Skeletal muscle tissue (tissue), 4 donors: Measurements from ENCODE around the gene RHOD. TPM values are rescaled to one million over a fixed set of nuclear protein-coding genes. Genes with fewer than 3 reads are reported as not detected.
A peak's percentile ranks its signal among the peaks of the same experiment; 100 is the strongest.

Experiments
- H3K27ac ChIP-seq: one replicate; pipeline ENCODE4 v1.7.0; 2013; ENCODE audit warnings: mild to moderate bottlenecking, low read depth, low read length, inconsistent platforms
- H3K27me3 ChIP-seq, 3 donors: one replicate each; pipeline ENCODE4 v1.7.0; 2013; ENCODE audit warnings: low read length in 3 of 3; ENCODE audit not compliant: control insufficient read depth in 3 of 3, insufficient read depth in 3 of 3
- H3K36me3 ChIP-seq, 3 donors: one replicate each; pipeline ENCODE4 v1.7.0; 2013; ENCODE audit warnings: low read length in 3 of 3; ENCODE audit not compliant: control insufficient read depth in 3 of 3, insufficient read depth in 3 of 3
- H3K4me1 ChIP-seq, 3 donors: one replicate each; pipeline ENCODE4 v1.7.0; 2013; ENCODE audit warnings: low read length in 3 of 3, mild to moderate bottlenecking in 3 of 3; ENCODE audit not compliant: control insufficient read depth in 3 of 3, insufficient read depth in 3 of 3
- H3K4me3 ChIP-seq, 3 donors: one replicate each; pipeline ENCODE4 v1.7.0; 2013; ENCODE audit warnings: low read length in 3 of 3
- H3K9ac ChIP-seq, 3 donors: one replicate each; pipeline ENCODE4 v1.7.0; 2013; ENCODE audit warnings: low read length in 3 of 3, mild to moderate bottlenecking in 3 of 3, moderate library complexity in 2 of 3, low read depth in 1 of 3
- H3K9me3 ChIP-seq, 3 donors: one replicate each; pipeline ENCODE4 v1.7.0; 2013; ENCODE audit warnings: low read length in 3 of 3; ENCODE audit not compliant: control insufficient read depth in 3 of 3
- total RNA-seq: library from RNA; depleted of rRNA; stranded (reverse); fragments of >200 nt; gene quantifications from one replicate; pipeline ENCODE4 v1.2.3, GENCODE V29; 2014
- donor health status: Osteomylitis.

RHOD gene
- total RNA-seq, 1 donor from 2014 or later, result 7.8 TPM

DNA sequence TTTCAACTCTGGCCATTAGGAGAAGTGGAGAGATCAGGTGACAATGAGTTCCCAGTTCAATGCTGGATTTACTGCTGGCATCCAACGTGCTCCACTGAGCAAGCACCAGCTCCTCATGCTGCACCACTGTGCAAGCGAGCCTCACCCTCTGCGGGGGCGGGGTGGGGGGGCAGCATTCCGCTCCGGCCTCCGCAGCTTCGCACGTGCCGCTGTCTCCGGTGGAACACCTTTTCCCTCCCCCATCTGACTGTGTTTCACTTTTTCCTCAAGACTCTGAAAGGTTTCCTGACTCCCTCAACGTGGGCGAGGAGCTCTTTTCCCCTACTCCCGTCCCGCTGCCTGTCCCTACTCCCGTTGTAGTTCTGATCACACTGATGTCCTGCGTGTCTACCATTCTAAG lies 835 bp upstream of the RHOD start:
- Histone ChIP-seq H3K4me1 (peaks cover 18 to 34% (median 34%) of the 10 kb centered on the region in 3 donors), H3K27ac (no peak overlapping the region), H3K4me3 (peak overlapping the region; percentile 40 to 60 (median 57)), H3K27me3 (peaks cover 0 to 7% (median 0%) of the 10 kb centered on the region in 3 donors), H3K36me3 (no peaks in the 10 kb centered on the region), H3K9me3 (no peaks in the 10 kb centered on the region), H3K9ac (peak overlapping the region; percentile 38 to 51 (median 45))

DNA sequence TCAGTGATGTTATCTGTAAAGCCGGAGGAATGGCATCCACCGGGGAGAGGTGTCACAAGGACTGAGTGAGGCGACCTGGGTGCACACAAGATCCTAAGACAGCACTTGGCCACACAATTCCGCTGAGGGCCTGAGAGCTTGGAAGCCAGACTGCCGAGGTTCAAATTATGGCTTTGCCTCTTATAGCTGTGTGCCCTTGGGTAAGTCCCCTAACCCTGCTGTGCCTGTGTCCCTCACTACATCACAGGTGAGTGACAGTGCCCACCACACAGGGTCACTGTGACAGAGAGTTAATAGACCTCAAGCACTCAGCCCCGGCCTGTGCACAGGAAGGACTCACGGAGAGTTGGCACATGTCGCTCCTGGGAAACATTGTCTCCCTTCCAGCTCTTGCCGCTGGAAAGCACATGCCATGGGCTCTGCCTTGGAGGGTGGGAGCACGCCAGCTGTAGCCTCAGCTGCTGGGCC lies 592 bp downstream of the RHOD start:
- peaks cover 18 to 34% (median 34%) of the 10 kb centered on the region in 3 donors for H3K4me1 ChIP-seq
- no peaks in the 10 kb centered on the region for H3K9me3 ChIP-seq
- H3K9ac ChIP-seq, result peak overlapping the region; percentile 48 to 72 (median 66)

DNA sequence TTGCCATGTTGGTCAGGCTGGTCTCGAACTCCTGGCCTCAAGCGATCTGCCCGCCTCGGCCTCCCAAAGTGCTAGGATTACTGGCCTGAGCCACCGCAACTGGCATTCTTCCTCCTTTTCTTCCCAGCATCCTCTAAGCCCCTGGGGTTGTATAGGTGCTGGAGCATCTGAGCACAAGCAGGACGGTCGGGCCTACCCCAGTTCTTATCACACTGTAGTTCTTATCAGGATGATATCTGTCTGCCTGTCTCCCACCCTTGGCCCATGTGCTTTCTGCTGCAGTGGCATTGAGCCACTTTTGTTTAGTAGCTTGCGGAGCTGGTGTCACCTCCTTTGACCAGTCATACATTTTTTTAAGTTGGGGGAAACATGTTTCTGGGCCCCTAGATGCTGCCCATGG lies 1.9 kb downstream of the RHOD start:
- Histone ChIP-seq H3K9me3 (no peaks in the 10 kb centered on the region), H3K27ac (no peak overlapping the region), H3K4me1 (peaks cover 18 to 34% (median 34%) of the 10 kb centered on the region in 3 donors), H3K27me3 (no peaks in the 10 kb centered on the region), H3K36me3 (no peaks in the 10 kb centered on the region), H3K4me3 (no peak overlapping the region), H3K9ac (no peak overlapping the region)

More for the DNA sequence above, 592 bp downstream of the RHOD start:
- Histone ChIP-seq H3K4me3 (peak overlapping the region; percentile 59 to 66 (median 64)), H3K27me3 (no peaks in the 10 kb centered on the region), H3K27ac (peak overlapping the region; percentile 33), H3K36me3 (no peaks in the 10 kb centered on the region)

DNA sequence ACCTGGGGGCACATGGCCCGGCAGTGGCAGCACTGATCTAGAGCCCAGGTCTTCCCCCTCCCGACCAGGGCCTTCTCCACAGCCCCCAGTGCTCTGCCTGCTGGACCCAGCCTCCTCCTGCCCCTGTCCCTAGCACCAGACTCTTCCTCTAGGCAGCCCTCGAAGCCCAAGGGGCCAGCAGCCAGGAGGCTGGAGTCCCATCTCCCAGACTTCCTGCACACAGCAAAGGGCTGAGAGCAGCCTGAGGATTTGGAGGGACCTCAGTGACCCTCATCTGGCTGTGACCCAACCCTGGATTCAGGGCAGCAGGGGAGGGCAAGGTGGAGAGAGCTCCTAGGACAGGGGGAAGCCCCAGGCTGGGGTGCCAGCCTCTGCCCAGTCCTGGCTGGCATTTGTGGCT lies 3.0 kb downstream of the RHOD start:
- no peaks in the 10 kb centered on the region for H3K36me3 ChIP-seq
- no peaks in the 10 kb centered on the region for H3K9me3 ChIP-seq
- peaks cover 21 to 30% (median 25%) of the 10 kb centered on the region in 3 donors for H3K4me1 ChIP-seq
- H3K27me3 ChIP-seq, result no peaks in the 10 kb centered on the region
- no peak overlapping the region for H3K4me3 ChIP-seq
- no peak overlapping the region for H3K27ac ChIP-seq
- H3K9ac ChIP-seq, result no peak overlapping the region

DNA sequence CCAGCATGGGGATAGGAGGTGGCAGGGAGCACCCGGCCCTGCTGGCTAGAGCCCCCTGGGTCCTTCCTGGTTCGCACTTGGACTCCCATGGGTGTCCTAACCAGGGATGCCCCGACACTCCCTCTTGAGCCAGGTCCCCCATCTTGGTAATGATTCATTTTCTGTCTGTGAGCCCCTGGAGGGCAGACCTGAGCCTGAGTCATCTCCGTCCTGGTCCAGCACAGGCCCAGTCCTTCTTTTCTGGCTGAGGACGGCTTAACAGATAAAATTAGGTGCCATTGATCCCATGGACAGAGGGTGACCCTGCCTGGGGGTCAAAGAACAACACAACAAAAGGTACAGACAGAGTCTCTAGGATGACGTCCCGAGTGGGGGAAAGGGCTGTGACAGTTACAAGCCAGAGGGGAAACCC lies 3.5 kb downstream of the RHOD start:
- H3K27me3 ChIP-seq, result no peaks in the 10 kb centered on the region
- H3K4me3 ChIP-seq, result no peak overlapping the region
- no peaks in the 10 kb centered on the region for H3K9me3 ChIP-seq
- H3K36me3 ChIP-seq, result no peaks in the 10 kb centered on the region
- no peak overlapping the region for H3K9ac ChIP-seq
- peaks cover 24 to 28% (median 24%) of the 10 kb centered on the region in 3 donors for H3K4me1 ChIP-seq
- H3K27ac ChIP-seq, result no peak overlapping the region

DNA sequence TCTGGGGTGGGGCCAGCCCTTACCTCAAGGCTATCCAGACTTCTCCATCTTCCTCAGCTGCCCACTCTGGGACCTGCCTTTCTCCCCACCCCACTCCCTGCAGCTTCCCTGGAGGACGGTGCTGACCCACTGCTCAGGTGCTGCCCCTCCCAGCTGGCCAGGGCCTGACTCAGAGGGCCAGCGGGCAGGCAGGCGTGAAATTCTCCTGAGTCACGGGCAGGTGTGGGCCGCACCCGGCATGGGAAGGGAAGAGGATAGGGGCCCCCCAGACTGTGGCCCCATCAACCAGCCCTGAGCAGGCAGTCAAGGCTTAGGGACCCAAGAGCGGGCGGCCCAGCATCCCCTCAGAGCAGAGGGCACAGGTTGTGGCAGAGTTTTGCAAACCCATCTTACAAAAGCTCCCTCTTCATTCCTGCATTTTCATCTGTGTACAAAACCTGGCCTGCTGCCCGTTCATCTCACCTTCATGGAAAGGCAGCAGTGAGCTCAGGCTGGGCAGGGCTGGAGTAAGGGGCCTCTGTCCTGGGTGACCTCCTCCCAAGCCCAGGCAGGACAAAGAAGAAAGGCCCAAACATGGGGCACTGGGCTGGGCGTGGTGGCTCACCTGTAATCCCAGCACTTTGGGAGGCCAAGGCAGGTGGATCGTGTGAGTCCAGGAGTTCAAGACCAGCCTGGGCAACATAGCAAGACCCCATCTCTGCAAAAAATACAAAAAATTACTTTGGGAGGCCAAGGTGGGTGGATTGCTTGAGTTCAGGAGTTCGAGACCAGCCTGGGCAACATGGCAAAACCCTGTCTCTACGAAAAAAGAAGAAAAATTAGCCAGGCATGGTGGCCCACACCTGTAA lies 6.1 kb downstream of the RHOD start:
- Histone ChIP-seq H3K4me3 (no peak overlapping the region), H3K9me3 (no peaks in the 10 kb centered on the region), H3K27me3 (no peaks in the 10 kb centered on the region), H3K4me1 (peaks cover 0 to 6% (median 4%) of the 10 kb centered on the region in 3 donors), H3K9ac (no peak overlapping the region), H3K36me3 (no peaks in the 10 kb centered on the region), H3K27ac (no peak overlapping the region)

DNA sequence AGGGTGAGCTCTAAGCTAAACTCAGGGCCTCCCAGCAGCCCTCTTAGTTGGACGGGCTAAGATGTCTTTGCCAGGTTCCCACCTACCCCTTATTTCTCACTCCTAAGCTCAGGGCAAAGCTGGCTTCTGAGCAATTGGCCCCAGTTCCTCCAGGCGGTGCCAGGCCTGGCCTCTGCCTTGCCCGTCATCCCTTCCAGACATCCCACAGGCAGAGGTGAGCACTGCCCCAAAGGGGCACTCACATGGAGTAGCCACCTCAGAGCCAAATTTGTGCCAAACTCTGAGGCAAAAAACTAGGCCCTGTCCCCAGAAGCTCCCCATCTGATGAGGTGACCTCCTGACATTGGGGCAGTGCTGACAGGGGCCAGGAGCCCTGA lies 9.7 kb downstream of the RHOD start:
- Histone ChIP-seq H3K27me3 (no peaks in the 10 kb centered on the region), H3K27ac (no peak overlapping the region), H3K4me1 (peaks cover 1 to 6% (median 4%) of the 10 kb centered on the region in 3 donors), H3K4me3 (no peak overlapping the region), H3K9ac (no peak overlapping the region), H3K36me3 (no peaks in the 10 kb centered on the region), H3K9me3 (no peaks in the 10 kb centered on the region)

DNA sequence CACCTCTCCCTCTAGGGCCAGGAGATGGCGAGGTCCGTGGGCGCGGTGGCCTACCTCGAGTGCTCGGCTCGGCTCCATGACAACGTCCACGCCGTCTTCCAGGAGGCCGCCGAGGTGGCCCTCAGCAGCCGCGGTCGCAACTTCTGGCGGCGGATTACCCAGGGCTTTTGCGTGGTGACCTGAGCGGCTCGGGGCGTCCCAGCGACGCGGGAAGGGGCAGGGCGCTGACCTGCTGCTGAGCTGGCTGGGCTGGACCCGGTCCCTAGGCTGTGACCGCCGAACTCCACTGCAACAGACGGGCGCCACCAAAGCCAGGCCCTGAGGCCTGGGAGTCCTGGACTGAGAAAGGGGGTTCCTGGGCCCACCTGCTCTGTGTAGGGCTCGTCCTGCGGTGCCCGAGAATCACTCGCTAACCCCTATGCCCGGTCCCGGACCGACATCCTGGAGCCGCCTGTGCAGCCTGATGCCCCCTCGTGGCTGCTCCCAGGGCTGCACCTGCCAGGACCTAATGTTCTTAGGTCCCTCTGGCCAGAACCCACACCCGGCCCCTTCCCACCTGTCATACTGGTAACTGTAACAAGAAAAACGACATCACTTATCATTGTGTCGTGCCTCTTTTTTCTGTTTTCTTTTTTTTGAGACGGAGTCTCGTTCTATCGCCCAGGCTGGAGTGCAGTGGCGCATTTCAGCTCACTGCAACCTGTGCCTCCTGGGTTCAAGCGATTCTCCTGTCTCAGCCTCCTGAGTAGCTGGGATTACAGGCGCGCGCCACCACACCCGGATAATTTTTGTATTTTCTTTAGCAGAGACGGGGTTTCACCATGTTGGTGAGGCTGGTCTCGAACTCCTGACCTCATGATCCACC lies 15.0 kb downstream of the RHOD start:
- no peak overlapping the region for H3K27ac ChIP-seq
- H3K36me3 ChIP-seq, result no peaks in the 10 kb centered on the region
- H3K9ac ChIP-seq, result peak overlapping the region in 2 of 3 donors; percentile 50 to 62
- peak overlapping the region; percentile 65 to 67 (median 66) for H3K4me3 ChIP-seq
- H3K9me3 ChIP-seq, result no peaks in the 10 kb centered on the region
- H3K27me3 ChIP-seq, result no peaks in the 10 kb centered on the region
- peaks cover 0 to 4% (median 3%) of the 10 kb centered on the region in 3 donors for H3K4me1 ChIP-seq

DNA sequence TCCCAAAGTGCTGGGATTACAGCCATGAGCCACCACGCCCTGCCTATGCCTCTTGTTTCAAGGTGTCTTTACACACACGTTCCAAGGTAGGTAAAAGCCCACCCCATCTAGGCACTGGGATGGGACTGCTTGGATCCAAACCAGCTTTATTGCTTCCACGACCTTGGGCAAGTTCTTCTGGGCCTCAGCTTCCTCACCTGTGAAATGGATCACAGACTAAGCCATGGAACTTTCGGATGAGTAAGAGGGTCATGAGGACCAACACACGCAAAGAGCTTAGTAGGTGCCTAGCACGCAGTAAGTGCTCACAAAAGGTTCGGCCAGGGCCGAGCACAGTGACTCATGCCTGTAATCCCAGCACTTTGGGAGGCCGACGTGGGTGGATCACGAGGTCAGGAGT lies 15.6 kb downstream of the RHOD start:
- H3K9ac ChIP-seq, result no peak overlapping the region
- no peaks in the 10 kb centered on the region for H3K27me3 ChIP-seq
- H3K27ac ChIP-seq, result no peak overlapping the region
- no peaks in the 10 kb centered on the region for H3K36me3 ChIP-seq
- peaks cover 0 to 4% (median 3%) of the 10 kb centered on the region in 3 donors for H3K4me1 ChIP-seq
- no peak overlapping the region for H3K4me3 ChIP-seq
- H3K9me3 ChIP-seq, result no peaks in the 10 kb centered on the region
